Upper lobe of right lung (tissue), 1 donor: ENCODE results near the gene CCDC69. TPM values are rescaled to one million over a fixed set of nuclear protein-coding genes. Genes with fewer than 3 reads are reported as not detected.

ENCODE experiments used
- ATAC-seq: fragments of 200-7000 bp; cut with Tn5 transposase; one replicate; pipeline ENCODE4 v1.9.1; 2020; ENCODE audit warnings: mild to moderate bottlenecking, moderate library complexity
- DNase-seq: peaks from one replicate; pipeline ENCODE4 v3.0.0-alpha.2; 2020
- H3K27ac ChIP-seq: fragments of 200-600 bp; one replicate; pipeline ENCODE4 v1.8.0; 2022
- H3K27me3 ChIP-seq: fragments of 200-600 bp; one replicate; pipeline ENCODE4 v1.8.0; 2022; ENCODE audit warnings: mild to moderate bottlenecking
- H3K36me3 ChIP-seq: fragments of 200-600 bp; one replicate; pipeline ENCODE4 v1.8.0; 2022
- H3K4me1 ChIP-seq: fragments of 200-600 bp; one replicate; pipeline ENCODE4 v1.8.0; 2022
- H3K4me3 ChIP-seq: fragments of 200-600 bp; one replicate; pipeline ENCODE4 v1.8.0; 2022; ENCODE audit warnings: mild to moderate bottlenecking
- H3K9me3 ChIP-seq: fragments of 200-600 bp; one replicate; pipeline ENCODE4 v1.8.0; 2022
- intact Hi-C: fragments of 100-400 bp; cut with DNase I; formaldehyde crosslinking; loops from one replicate; pipeline ENCODE4 v1.11.0; 2022
- total RNA-seq: library from RNA; stranded (reverse); fragmentation: NEBNext Ultra II Directional; extraction: Animal tissue kit (Norgen Biotek cat#: 25700); gene quantifications from one replicate; pipeline ENCODE4 v1.2.1, GENCODE V29; 2021
- TF ChIP-seq, protein P1 (sequence below): fragments of 200-600 bp; IDR thresholded peaks from one replicate; pipeline ENCODE4 v1.8.0; 2022; ENCODE audit warnings: antibody characterized with exemption
- donor health status: DM: no; HTN: yes; CAD: no; lungs with severe emphysema.

Gene CCDC69
- total RNA-seq, 1 donor from 2014 or later: 81.9 TPM

DNA sequence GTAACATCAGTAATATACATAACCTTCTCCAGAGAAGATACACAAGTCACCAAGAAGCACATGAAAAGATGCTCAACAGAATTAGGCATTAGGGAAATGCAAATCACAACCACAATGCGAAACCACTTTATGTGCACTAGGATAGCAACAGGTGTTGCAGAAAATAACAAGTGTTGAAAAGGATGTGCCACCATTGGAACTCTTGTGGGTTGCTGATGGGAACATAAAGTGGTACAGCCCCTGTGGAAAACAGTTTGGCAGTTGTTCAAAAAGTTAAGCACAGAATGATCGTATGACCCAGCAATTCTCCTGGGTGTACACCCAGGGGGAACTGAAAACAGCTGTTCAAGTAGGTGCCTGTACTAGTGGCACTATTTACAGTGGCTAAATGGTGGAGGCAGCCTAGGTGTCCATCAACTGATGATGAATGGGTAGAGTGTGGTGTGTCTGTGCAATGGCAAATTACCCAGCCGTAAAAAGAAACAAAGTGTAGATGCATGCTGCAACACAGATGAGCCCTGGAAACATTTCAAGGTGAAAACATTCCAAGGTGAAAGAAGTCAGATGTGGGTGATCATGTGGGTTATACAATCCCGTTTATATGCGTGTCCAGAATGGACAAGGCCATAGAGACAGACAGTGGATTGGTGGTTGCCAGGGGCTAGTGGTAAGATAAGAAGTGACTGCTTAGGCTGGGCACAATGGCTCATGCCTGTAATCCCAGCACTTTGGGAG is 27.2 kb downstream of the CCDC69 start:
- intact Hi-C loops: no loop called here
- ATAC-seq: peak; percentile 65

DNA sequence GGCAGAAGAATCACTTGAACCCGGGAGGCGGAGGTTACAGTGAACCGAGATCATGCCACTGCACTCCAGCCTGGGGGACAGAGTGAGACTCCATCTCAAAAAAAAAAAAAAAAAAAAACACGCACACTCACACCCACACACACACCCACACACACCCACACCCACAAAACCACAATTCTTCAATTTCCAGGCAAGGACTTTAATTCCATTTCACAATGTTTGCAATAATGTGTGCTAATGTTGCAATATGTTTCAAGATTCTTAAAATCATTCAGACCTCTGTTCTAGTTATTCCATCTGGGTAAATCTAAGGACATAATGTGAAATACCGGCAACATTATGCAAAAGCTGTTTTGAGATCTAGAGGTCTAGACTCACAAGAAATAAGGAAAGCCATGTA is 28.3 kb downstream of the CCDC69 start:
- DNase-seq: peak; percentile 66
- TF ChIP-seq, protein P1, sequence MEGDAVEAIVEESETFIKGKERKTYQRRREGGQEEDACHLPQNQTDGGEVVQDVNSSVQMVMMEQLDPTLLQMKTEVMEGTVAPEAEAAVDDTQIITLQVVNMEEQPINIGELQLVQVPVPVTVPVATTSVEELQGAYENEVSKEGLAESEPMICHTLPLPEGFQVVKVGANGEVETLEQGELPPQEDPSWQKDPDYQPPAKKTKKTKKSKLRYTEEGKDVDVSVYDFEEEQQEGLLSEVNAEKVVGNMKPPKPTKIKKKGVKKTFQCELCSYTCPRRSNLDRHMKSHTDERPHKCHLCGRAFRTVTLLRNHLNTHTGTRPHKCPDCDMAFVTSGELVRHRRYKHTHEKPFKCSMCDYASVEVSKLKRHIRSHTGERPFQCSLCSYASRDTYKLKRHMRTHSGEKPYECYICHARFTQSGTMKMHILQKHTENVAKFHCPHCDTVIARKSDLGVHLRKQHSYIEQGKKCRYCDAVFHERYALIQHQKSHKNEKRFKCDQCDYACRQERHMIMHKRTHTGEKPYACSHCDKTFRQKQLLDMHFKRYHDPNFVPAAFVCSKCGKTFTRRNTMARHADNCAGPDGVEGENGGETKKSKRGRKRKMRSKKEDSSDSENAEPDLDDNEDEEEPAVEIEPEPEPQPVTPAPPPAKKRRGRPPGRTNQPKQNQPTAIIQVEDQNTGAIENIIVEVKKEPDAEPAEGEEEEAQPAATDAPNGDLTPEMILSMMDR: no peak
- H3K4me3 ChIP-seq: no peak overlapping the region
- H3K9me3 ChIP-seq: no peaks in the 10 kb centered on the region
- ATAC-seq: peak; percentile 86
- peaks cover 34% of the 10 kb centered on the region for H3K36me3 ChIP-seq
- H3K27ac ChIP-seq: peak overlapping the region; percentile 53
- intact Hi-C loops: no loop called here
- peaks cover 14% of the 10 kb centered on the region for H3K4me1 ChIP-seq
- no peaks in the 10 kb centered on the region for H3K27me3 ChIP-seq

More for the DNA sequence above, 27.2 kb downstream of the CCDC69 start:
- Histone ChIP-seq H3K4me1 (peaks cover 14% of the 10 kb centered on the region), H3K9me3 (no peaks in the 10 kb centered on the region), H3K27me3 (no peaks in the 10 kb centered on the region), H3K36me3 (peaks cover 41% of the 10 kb centered on the region), H3K27ac (peak overlapping the region; percentile 44), H3K4me3 (no peak overlapping the region)
- TF ChIP-seq, protein P1: no peak
- no peak for DNase-seq

DNA sequence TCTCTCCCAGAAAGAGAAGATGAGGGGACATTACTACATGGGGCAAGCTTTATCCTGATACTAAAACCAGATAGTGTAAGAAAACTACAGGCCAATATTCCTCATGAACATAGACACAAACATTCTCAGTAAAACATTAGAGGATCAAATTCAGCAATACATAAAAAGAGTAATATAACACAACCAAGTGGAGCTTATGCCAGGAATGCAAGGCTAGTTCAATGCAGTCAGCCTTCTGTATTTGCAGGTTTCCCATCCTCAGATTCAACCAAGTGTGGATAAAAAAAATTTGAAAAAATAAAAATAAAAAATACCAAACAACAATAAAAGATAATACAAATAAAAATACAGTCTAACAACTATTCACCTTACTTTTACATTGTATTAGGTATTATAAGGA is 31.3 kb downstream of the CCDC69 start:
- Histone ChIP-seq H3K27me3 (no peaks in the 10 kb centered on the region), H3K27ac (no peak overlapping the region), H3K4me1 (peaks cover 14% of the 10 kb centered on the region), H3K4me3 (no peak overlapping the region), H3K36me3 (peaks cover 16% of the 10 kb centered on the region), H3K9me3 (no peaks in the 10 kb centered on the region)
- intact Hi-C loops: no loop called here
- DNase-seq: no peak
- TF ChIP-seq, protein P1: no peak
- ATAC-seq: no peak

DNA sequence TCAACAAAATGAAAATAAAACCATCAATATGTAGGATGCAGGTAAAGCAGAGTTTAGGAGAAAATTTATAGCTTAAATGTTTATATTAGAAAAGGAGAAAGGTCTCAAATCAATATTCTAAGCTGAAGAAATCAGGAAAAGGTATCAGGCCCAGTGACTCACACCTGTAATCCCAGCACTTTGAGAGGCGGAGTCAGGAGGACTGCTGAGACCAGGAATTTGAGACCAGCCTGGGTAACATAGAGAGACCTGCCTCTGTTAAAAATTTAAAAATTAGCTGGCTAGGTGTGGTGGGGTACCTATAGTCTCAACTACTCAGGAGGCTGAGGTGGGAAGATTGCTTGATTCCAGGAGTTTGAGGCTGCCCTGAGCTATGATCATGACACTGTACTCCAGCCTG is 32.2 kb downstream of the CCDC69 start:
- DNase-seq: peak; percentile 10

DNA sequence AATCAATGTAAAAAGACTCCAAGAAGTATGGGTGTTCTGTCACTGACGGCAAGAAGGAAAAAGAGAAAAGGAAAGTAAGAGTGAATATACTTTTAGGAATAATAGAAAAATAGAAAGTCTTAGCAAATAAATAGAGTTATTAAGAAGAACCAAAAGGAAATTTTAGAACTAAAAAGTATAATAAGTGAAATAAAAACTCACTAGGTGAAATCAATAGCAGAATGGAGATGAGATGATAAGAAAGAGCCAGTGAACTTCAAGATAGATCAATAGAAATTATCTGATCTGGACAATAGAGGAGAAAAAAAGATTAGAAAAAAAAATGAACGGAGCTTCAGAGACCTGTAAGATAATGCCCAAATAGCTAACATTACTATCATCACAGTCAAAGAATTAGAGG is 34.7 kb downstream of the CCDC69 start:
- no peak for DNase-seq
- H3K27ac ChIP-seq: no peak overlapping the region
- ATAC-seq: no peak
- no peak overlapping the region for H3K4me3 ChIP-seq
- H3K9me3 ChIP-seq: no peaks in the 10 kb centered on the region
- H3K27me3 ChIP-seq: no peaks in the 10 kb centered on the region
- TF ChIP-seq, protein P1: no peak
- H3K36me3 ChIP-seq: peaks cover 33% of the 10 kb centered on the region
- intact Hi-C loops: no loop called here
- H3K4me1 ChIP-seq: no peaks in the 10 kb centered on the region

More for the DNA sequence above, 32.2 kb downstream of the CCDC69 start:
- H3K9me3 ChIP-seq: no peaks in the 10 kb centered on the region
- no peak overlapping the region for H3K4me3 ChIP-seq
- H3K36me3 ChIP-seq: peaks cover 17% of the 10 kb centered on the region
- TF ChIP-seq, protein P1: no peak
- intact Hi-C loops: no loop called here
- no peak for ATAC-seq
- peaks cover 12% of the 10 kb centered on the region for H3K4me1 ChIP-seq
- no peak overlapping the region for H3K27ac ChIP-seq
- no peaks in the 10 kb centered on the region for H3K27me3 ChIP-seq
